RCC 7860 (cell line): ENCODE data around the gene CACNB3.
"Not testable (repeated sequence)": the region's sequence is repeated elsewhere in the genome, so short reads cannot be mapped to it uniquely, and the experiment has no call there.

Source experiments
- DNase-seq: peaks from one replicate; pipeline ENCODE4 v3.0.0-alpha.2; 2015; ENCODE audit warnings: low spot score
- FAIRE-seq: peaks from 2 replicates; lab custom pipeline; 2012; peaks lifted over from hg19 to GRCh38; lab: Jason Lieb, UNC

CACNB3 gene

DNA sequence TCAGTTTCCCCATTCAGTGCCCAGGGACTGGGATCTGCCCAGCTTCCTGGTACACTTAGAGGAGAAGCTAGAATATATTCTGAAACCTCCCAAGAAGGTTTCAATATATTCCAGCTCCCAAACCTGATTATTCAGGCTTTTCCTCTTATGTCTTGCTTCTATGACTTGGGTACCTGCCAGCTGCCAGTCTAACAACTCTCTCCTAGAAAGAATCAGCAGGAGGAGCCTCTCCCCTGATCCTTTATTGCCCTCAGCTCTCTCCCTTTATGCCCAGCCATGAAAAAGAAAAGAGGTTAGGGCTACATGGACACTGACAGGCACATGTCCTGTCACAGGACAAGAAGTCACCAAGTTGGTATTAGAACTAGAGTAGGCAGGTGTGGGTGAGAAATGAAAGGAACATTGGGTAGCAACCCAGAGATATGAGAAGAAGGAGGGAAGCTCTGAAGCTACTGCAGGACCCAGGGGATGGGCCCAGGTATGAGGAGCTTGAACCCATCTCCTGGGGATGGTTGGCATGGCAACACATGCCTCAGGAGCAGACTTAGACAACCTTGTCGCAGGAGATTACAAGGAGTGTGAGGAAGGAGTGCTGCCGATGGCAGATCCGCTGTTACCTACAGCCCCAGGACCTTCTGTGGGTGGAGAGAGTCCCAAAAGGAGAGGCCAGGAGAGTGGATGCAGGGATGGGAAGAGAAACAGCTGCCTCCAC lies 2.0 kb upstream of the CACNB3 start:
- DNase-seq: no peak
- no peak for FAIRE-seq

GRCh38 chr12:48818831-48819590 lies 715 bp downstream of the CACNB3 start:
- DNase-seq (no peak), FAIRE-seq (no peak)

GRCh38 chr12:48819986-48820725 lies 1.9 kb downstream of the CACNB3 start:
- DNase-seq (no peak), FAIRE-seq (no peak)

DNA sequence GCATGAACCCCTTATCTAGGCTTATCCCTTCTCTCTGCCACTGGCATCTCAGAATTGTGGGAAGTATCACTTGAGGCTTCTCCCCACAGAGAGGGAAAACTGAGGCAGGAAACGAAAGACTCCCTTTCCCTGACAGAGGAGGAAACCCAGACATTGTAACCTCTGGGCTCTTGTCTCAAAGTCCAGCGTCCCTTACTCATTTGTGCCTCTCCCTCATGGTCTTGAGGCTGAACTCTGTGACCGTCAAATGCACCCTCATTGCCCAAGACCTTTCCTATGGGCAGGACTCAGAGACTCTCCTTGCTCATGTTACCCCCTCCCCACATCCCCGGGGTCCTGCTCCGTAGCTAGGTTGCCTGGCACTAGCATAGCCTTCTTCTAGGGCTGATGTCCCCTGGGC lies 3.8 kb downstream of the CACNB3 start:
- DNase-seq: no peak
- no peak for FAIRE-seq

- FAIRE-seq: no peak
- no peak for DNase-seq
Measured at GRCh38 chr12:48822711-48823110, 4.4 kb downstream of the CACNB3 start.

- DNase-seq (no peak), FAIRE-seq (no peak)
Measured at GRCh38 chr12:48823281-48823680, 5.0 kb downstream of the CACNB3 start.

GRCh38 chr12:48824112-48824511 lies 5.8 kb downstream of the CACNB3 start:
- DNase-seq: no peak
- FAIRE-seq: no peak

DNA sequence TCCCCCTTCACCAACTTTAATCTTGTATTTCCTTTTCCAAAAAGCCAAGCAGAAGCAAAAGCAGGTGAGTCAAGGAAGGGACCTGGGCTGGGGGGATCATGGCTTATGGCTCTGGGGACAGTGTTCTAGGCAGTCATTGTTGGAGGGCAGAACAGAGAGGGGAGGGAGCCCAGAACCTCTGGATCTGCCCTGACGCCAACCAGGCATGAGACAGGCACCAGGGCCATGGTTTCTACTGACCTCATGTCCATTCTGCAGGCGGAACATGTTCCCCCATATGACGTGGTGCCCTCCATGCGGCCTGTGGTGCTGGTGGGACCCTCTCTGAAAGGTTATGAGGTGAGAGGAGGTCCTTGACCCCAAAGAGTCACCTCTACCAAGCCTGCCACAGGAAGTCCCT lies 6.6 kb downstream of the CACNB3 start:
- no peak for DNase-seq
- FAIRE-seq: no peak

DNA sequence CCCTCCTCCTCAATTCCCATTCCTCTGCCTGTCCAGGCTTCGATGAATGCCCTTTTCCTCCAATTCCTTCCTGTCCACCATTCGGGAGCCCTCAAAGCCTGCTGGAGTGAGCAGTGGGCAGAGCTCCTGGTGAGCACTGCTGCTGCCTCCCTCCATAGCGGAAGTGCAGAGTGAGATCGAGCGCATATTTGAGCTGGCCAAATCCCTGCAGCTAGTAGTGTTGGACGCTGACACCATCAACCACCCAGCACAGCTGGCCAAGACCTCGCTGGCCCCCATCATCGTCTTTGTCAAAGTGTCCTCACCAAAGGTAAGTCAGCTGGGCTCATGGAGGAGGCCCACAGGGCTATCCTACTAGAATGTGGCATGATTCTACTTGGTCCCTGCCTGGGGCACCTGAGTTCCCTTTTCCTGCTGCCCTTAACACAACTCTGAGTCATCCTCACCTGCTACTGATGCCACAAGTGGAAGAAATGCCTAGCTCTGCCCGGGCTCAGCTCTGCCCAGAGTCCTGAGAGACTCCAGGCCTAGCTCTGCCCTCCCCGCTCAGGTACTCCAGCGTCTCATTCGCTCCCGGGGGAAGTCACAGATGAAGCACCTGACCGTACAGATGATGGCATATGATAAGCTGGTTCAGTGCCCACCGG lies 8.0 kb downstream of the CACNB3 start:
- no peak for DNase-seq
- no peak for FAIRE-seq

GRCh38 chr12:48827026-48827425 lies 8.7 kb downstream of the CACNB3 start:
- DNase-seq (no peak), FAIRE-seq (no peak)

- no peak for DNase-seq
- FAIRE-seq: no peak
Measured at GRCh38 chr12:48827513-48828096, 9.3 kb downstream of the CACNB3 start.

DNA sequence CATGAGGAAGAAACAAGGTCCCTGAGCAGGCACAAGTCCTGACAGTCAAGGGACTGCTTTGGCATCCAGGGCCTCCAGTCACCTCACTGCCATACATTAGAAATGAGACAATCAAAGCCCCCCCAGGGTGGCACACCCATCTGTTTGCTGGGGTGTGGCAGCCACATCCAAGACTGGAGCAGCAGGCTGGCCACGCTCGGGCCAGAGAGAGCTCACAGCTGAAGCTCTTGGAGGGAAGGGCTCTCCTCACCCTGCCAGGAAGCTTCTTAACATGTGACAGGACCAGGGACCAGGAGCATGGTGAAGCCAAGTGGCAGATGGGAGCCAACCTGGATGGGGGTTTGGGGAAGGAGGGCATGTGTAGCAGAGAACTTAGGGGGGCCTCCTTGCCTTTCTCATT lies 10.0 kb downstream of the CACNB3 start:
- DNase-seq (no peak), FAIRE-seq (no peak)

DNA sequence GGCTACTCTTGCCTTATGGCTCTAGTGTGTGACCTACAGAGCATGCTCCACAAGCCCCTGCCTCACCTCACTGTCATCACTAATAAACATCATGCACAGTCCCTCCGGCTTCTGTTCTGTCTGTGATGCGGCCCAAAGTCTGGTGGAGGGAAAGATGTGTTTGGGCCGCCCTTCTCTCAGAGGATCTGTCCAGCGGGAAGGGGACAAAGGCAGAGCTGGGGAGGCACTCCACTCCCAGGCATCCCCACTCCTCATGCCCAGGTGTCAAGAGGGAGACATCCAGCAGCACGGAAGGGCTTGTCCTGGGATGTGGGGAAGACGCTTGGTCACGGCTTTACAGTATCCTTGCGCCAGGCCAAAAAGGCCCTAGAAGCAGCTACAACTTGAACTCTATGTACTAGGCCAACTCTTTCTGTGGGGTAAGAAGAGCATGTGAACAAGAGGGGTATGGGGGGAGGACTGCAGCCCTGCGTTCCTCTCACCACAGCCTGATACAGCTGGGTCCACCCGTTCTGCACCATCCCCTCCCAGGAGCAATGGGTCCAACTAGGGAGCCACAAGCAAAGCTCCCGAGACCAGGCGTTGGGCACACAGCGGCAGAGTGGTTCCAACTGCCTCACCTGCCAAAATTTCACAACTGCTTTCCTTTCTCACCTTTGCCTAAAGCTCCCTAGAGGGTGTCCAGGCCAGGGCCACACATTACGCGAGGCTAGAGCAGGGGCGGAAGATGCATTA lies 10.7 kb downstream of the CACNB3 start:
- DNase-seq: no peak
- FAIRE-seq: no peak

GRCh38 chr12:48831257-48831656 lies 13.0 kb downstream of the CACNB3 start:
- FAIRE-seq: no peak
- no peak for DNase-seq

GRCh38 chr12:48832321-48833060 lies 14.2 kb downstream of the CACNB3 start:
- FAIRE-seq: no peak
- no peak for DNase-seq

DNA sequence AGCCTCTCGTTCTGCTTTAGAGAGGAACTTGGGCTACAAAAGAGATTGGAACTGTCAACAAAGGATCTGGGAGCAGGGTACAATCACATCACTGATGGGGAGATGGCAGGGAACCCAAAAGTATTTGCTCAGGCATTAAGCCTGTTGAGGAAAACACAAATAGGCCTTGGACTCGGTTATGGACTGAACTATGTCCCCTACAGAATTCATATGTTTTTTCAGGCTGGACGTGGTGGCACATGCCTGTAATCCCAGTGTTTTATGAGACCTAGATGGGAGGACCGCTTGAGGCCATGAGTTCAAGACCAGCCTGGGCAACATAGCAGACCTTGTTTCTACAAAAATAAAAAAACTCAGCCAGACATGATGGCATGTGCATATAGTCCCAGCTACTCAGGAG lies 19.8 kb downstream of the CACNB3 start:
- no peak for DNase-seq
- FAIRE-seq: no peak

DNA sequence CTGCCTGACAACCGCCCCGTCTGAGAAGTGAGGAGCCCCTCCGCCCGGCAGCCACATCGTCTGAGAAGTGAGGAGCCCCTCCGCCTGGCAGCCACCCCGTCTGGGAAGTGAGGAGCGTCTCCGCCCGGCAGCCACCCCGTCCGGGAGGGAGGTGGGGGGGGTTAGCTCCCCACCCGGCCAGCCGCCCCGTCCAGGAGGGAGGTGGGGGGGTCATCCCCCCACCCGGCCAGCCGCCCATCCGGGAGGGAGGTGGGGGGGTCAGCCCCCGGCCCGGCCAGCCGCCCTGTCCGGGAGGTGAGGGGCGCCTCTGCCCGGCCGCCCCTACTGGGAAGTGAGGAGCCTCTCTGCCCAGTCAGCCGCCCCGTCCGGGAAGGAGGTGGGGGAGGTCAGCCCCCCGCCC lies 23.7 kb downstream of the CACNB3 start:
- DNase-seq, FAIRE-seq: not testable (repeated sequence)

GRCh38 chr12:48851883-48852733 lies 33.8 kb downstream of the CACNB3 start, which contains the start of gene DDX23:
TSS of gene DDX23 (minus strand) at chr12:48852163. CDS start at chr12:48845782, 6,381 bp downstream.
- FAIRE-seq (peak; percentile 80), DNase-seq (peak; percentile 93)
